HFFc6 (cell line): Measurements from ENCODE around the gene PPM1M. TPM values are rescaled to one million over a fixed set of nuclear protein-coding genes. Genes with fewer than 3 reads are reported as not detected.
A peak's percentile ranks its signal among the peaks of the same experiment; 100 is the strongest.

Experiments
- DNase-seq: peaks from one replicate; pipeline ENCODE4 v3.0.0-alpha.2; 2018
- H3K27ac Mint-ChIP-seq: 2 replicates; pipeline ENCODE4 v1.8.0; 2020; ENCODE audit warnings: mild to moderate bottlenecking, mixed read lengths
- H3K27me3 Mint-ChIP-seq: 2 replicates; pipeline ENCODE4 v1.8.0; 2021; ENCODE audit warnings: mild to moderate bottlenecking, moderate library complexity, mixed read lengths; ENCODE audit not compliant: insufficient read depth
- H3K36me3 Mint-ChIP-seq: 2 replicates; pipeline ENCODE4 v1.8.0; 2021; ENCODE audit warnings: low read depth, mixed read lengths
- H3K4me1 Mint-ChIP-seq: 2 replicates; pipeline ENCODE4 v1.8.0; 2020; ENCODE audit warnings: low read depth, mixed read lengths
- H3K4me3 Mint-ChIP-seq: 2 replicates; pipeline ENCODE4 v1.8.0; 2020; ENCODE audit warnings: mild to moderate bottlenecking, moderate library complexity, mixed read lengths
- H3K9me3 Mint-ChIP-seq: 2 replicates; pipeline ENCODE4 v1.8.0; 2020; ENCODE audit warnings: mild to moderate bottlenecking, mixed read lengths
- CTCF ChIP-seq: fragments of 200-600 bp; sonication (generic); IDR thresholded peaks from 2 replicates; pipeline ENCODE4 v1.5.0; 2021; ENCODE audit warnings: antibody characterized with exemption, mild to moderate bottlenecking
- total RNA-seq, 6 experiments: library from RNA; stranded (reverse); fragmentation: NEBNext Ultra II Directional; extraction: Animal tissue kit (Norgen Biotek cat#: 25700); gene quantifications; 2 replicates in 1 of 6; 3 replicates in 5 of 6; pipeline ENCODE4 v1.2.3, GENCODE V29; 2021

Gene PPM1M
- total RNA-seq, 6 experiments from 2014 or later = 20.8 to 23.4 (median 20.9) TPM

GRCh38 chr3:52225452-52226228 is 19.9 kb upstream of the PPM1M start, which contains the start of gene TLR9:
Gene TLR9 (minus strand): TSS chr3:52225645. CDS start chr3:52225529, 116 bp downstream.
- no peak for TF ChIP-seq CTCF
- Mint-ChIP-seq H3K27ac (no peak within 1 kb of the TSS), H3K36me3 (peaks cover 5% of the 10 kb centered on the region; the same call in 1 of the 2 replicates), H3K9me3 (no peaks in the 10 kb centered on the region), H3K4me1 (no peaks in the 10 kb centered on the region), H3K27me3 (peaks cover 4% of the 10 kb centered on the region), H3K4me3 (no peak within 1 kb of the TSS)
- no peak for DNase-seq

- H3K4me3 Mint-ChIP-seq = no peak overlapping the region
- H3K27ac Mint-ChIP-seq = no peak overlapping the region
- H3K9me3 Mint-ChIP-seq = no peaks in the 10 kb centered on the region
- peaks cover 6% of the 10 kb centered on the region; the same call in 1 of the 2 replicates for H3K36me3 Mint-ChIP-seq
- peaks cover 4% of the 10 kb centered on the region for H3K27me3 Mint-ChIP-seq
- TF ChIP-seq CTCF = no peak
- no peaks in the 10 kb centered on the region for H3K4me1 Mint-ChIP-seq
- no peak for DNase-seq
Observed at GRCh38 chr3:52226229-52226817, 19.2 kb upstream of the PPM1M start.

GRCh38 chr3:52227117-52227516 is 18.4 kb upstream of the PPM1M start:
- H3K36me3 Mint-ChIP-seq = peaks cover 6% of the 10 kb centered on the region; the same call in 1 of the 2 replicates
- H3K9me3 Mint-ChIP-seq = no peaks in the 10 kb centered on the region
- DNase-seq = no peak
- peaks cover 4% of the 10 kb centered on the region for H3K27me3 Mint-ChIP-seq
- 0 out of 2 replicates have a peak, but pooled peaks have one; percentile 18 for TF ChIP-seq CTCF
- no peak overlapping the region for H3K27ac Mint-ChIP-seq
- no peaks in the 10 kb centered on the region for H3K4me1 Mint-ChIP-seq
- no peak overlapping the region for H3K4me3 Mint-ChIP-seq

GRCh38 chr3:52227766-52228165 is 17.8 kb upstream of the PPM1M start:
- H3K4me3 Mint-ChIP-seq = no peak overlapping the region
- TF ChIP-seq CTCF = no peak
- peaks cover 6% of the 10 kb centered on the region; the same call in 1 of the 2 replicates for H3K36me3 Mint-ChIP-seq
- no peak for DNase-seq
- H3K9me3 Mint-ChIP-seq = no peaks in the 10 kb centered on the region
- no peaks in the 10 kb centered on the region for H3K4me1 Mint-ChIP-seq
- H3K27me3 Mint-ChIP-seq = peaks cover 4% of the 10 kb centered on the region
- no peak overlapping the region for H3K27ac Mint-ChIP-seq

GRCh38 chr3:52228266-52228665 is 17.3 kb upstream of the PPM1M start:
- Mint-ChIP-seq H3K9me3 (no peaks in the 10 kb centered on the region), H3K36me3 (peaks cover 6% of the 10 kb centered on the region; the same call in 1 of the 2 replicates), H3K4me3 (no peak overlapping the region), H3K4me1 (no peaks in the 10 kb centered on the region), H3K27ac (no peak overlapping the region), H3K27me3 (peaks cover 4% of the 10 kb centered on the region)
- no peak for DNase-seq
- TF ChIP-seq CTCF = no peak
